Nephron progenitor cell (in vitro differentiated cells): ENCODE measurements around the gene TMED8.
"Not testable (repeated sequence)": the region's sequence is repeated elsewhere in the genome, so short reads cannot be mapped to it uniquely, and the experiment has no call there.

Source experiments
- DNase-seq: peaks from one replicate; pipeline ENCODE4 v3.0.0; 2021
- H3K27ac Mint-ChIP-seq: 2 replicates; pipeline ENCODE4 v1.8.0; 2021; ENCODE audit warnings: mild to moderate bottlenecking, moderate library complexity, mixed read lengths
- H3K27me3 Mint-ChIP-seq: 2 replicates; pipeline ENCODE4 v1.8.0; 2021; ENCODE audit warnings: mild to moderate bottlenecking, low read depth, mixed read lengths; ENCODE audit not compliant: poor library complexity
- H3K36me3 Mint-ChIP-seq: 2 replicates; pipeline ENCODE4 v1.8.0; 2021; ENCODE audit warnings: low read depth, mixed read lengths
- H3K4me1 Mint-ChIP-seq: 2 replicates; pipeline ENCODE4 v1.8.0; 2021; ENCODE audit warnings: mixed read lengths
- H3K4me3 Mint-ChIP-seq: 2 replicates; pipeline ENCODE4 v1.8.0; 2021; ENCODE audit warnings: mild to moderate bottlenecking, moderate library complexity, mixed read lengths
- H3K9me3 Mint-ChIP-seq: 2 replicates; pipeline ENCODE4 v1.8.0; 2021; ENCODE audit warnings: mild to moderate bottlenecking, moderate library complexity, mixed read lengths
- CTCF ChIP-seq: fragments of 200-600 bp; sonication (generic); IDR thresholded peaks from 2 replicates; pipeline ENCODE4 v1.5.0; 2021; ENCODE audit warnings: antibody characterized with exemption

The TMED8 gene

GRCh38 chr14:77342726-77343397 is 34.0 kb downstream of the TMED8 start:
- Mint-ChIP-seq H3K27me3 (no peaks in the 10 kb centered on the region), H3K36me3 (peaks cover 65% of the 10 kb centered on the region), H3K27ac (no peak overlapping the region), H3K4me1 (peaks cover 59% of the 10 kb centered on the region), H3K9me3 (no peaks in the 10 kb centered on the region), H3K4me3 (no peak overlapping the region)
- no peak for DNase-seq
- TF ChIP-seq CTCF = no peak

- H3K4me3 Mint-ChIP-seq = no peak overlapping the region
- peaks cover 71% of the 10 kb centered on the region for H3K4me1 Mint-ChIP-seq
- peak overlapping the region; percentile 70 for H3K27ac Mint-ChIP-seq
- H3K9me3 Mint-ChIP-seq = no peaks in the 10 kb centered on the region
- no peak for TF ChIP-seq CTCF
- no peak for DNase-seq
- H3K27me3 Mint-ChIP-seq = no peaks in the 10 kb centered on the region
- H3K36me3 Mint-ChIP-seq = peaks cover 59% of the 10 kb centered on the region
Observed at GRCh38 chr14:77340389-77340788, 36.5 kb downstream of the TMED8 start.

GRCh38 chr14:77339407-77339806 is 37.5 kb downstream of the TMED8 start:
- peak overlapping the region; percentile 80 for H3K27ac Mint-ChIP-seq
- peaks cover 66% of the 10 kb centered on the region for H3K4me1 Mint-ChIP-seq
- no peak for TF ChIP-seq CTCF
- no peak overlapping the region for H3K4me3 Mint-ChIP-seq
- no peaks in the 10 kb centered on the region for H3K9me3 Mint-ChIP-seq
- H3K36me3 Mint-ChIP-seq = peaks cover 59% of the 10 kb centered on the region
- no peaks in the 10 kb centered on the region for H3K27me3 Mint-ChIP-seq
- DNase-seq = no peak

GRCh38 chr14:77338302-77338701 is 38.6 kb downstream of the TMED8 start:
- Mint-ChIP-seq H3K27me3 (no peaks in the 10 kb centered on the region), H3K4me3 (peak overlapping the region; percentile 14), H3K27ac (peak overlapping the region; percentile 80), H3K36me3 (peaks cover 49% of the 10 kb centered on the region), H3K9me3 (no peaks in the 10 kb centered on the region), H3K4me1 (peaks cover 55% of the 10 kb centered on the region)
- TF ChIP-seq CTCF = no peak
- no peak for DNase-seq

GRCh38 chr14:77337880-77338279 is 39.0 kb downstream of the TMED8 start:
- H3K27ac Mint-ChIP-seq = peak overlapping the region; percentile 80
- H3K36me3 Mint-ChIP-seq = peaks cover 45% of the 10 kb centered on the region
- no peak for TF ChIP-seq CTCF
- no peaks in the 10 kb centered on the region for H3K9me3 Mint-ChIP-seq
- H3K4me1 Mint-ChIP-seq = peaks cover 50% of the 10 kb centered on the region
- DNase-seq = no peak
- H3K4me3 Mint-ChIP-seq = no peak overlapping the region
- no peaks in the 10 kb centered on the region for H3K27me3 Mint-ChIP-seq

GRCh38 chr14:77337255-77337654 is 39.6 kb downstream of the TMED8 start:
- H3K27ac Mint-ChIP-seq = peak overlapping the region; percentile 57
- peaks cover 43% of the 10 kb centered on the region for H3K36me3 Mint-ChIP-seq
- not testable (repeated sequence) for H3K4me3 Mint-ChIP-seq, H3K27me3 Mint-ChIP-seq, H3K9me3 Mint-ChIP-seq, DNase-seq
- H3K4me1 Mint-ChIP-seq = peaks cover 47% of the 10 kb centered on the region
